HG02571 (cell line): Measurements from ENCODE around the gene FNBP1.

Experiments
- ATAC-seq: cut with Tn5 transposase; IDR thresholded peaks from one replicate; pipeline ENCODE4 v1.9.1; 2021; ENCODE audit warnings: mild to moderate bottlenecking, moderate library complexity; ENCODE audit not compliant: unreplicated experiment

FNBP1 gene

GRCh38 chr9:130049431-130050210 lies 6.6 kb upstream of the FNBP1 start:
- no peak for ATAC-seq

- no peak for ATAC-seq
Observed at GRCh38 chr9:130045725-130046450, 2.9 kb upstream of the FNBP1 start.

- ATAC-seq, result no peak
Observed at GRCh38 chr9:130043654-130044623, 950 bp upstream of the FNBP1 start.

GRCh38 chr9:130042406-130042884 lies 544 bp downstream of the FNBP1 start:
- ATAC-seq, result no peak

- ATAC-seq, result no peak
Observed at GRCh38 chr9:130041648-130042405, 1.2 kb downstream of the FNBP1 start.

- ATAC-seq, result no peak
Observed at GRCh38 chr9:130040984-130041647, 1.9 kb downstream of the FNBP1 start.

- no peak for ATAC-seq
Observed at GRCh38 chr9:130039528-130040147, 3.4 kb downstream of the FNBP1 start.

- no peak for ATAC-seq
Observed at GRCh38 chr9:130036099-130036498, 6.9 kb downstream of the FNBP1 start.

- no peak for ATAC-seq
Observed at GRCh38 chr9:130034570-130034969, 8.4 kb downstream of the FNBP1 start.

- ATAC-seq, result no peak
Observed at GRCh38 chr9:130030651-130031127, 12.3 kb downstream of the FNBP1 start.

GRCh38 chr9:130029223-130029973 lies 13.6 kb downstream of the FNBP1 start:
- ATAC-seq, result no peak

- no peak for ATAC-seq
Observed at GRCh38 chr9:130028493-130029222, 14.3 kb downstream of the FNBP1 start.

- ATAC-seq, result no peak
Observed at GRCh38 chr9:130027533-130028365, 15.2 kb downstream of the FNBP1 start.

- ATAC-seq, result no peak
Observed at GRCh38 chr9:130026583-130027340, 16.2 kb downstream of the FNBP1 start.

GRCh38 chr9:130024597-130024994 lies 18.4 kb downstream of the FNBP1 start:
- ATAC-seq, result no peak

GRCh38 chr9:130023994-130024596 lies 18.9 kb downstream of the FNBP1 start:
- ATAC-seq, result no peak
